DND-41 (cell line): ENCODE results near the gene OPTC.

Experiments
- ATAC-seq: fragments of 200-7000 bp; cut with Tn5 transposase; 3 replicates; pipeline ENCODE4 v1.9.1; 2021; ENCODE audit warnings: low read depth; ENCODE audit not compliant: insufficient read depth
- DNase-seq: peaks from one replicate; pipeline ENCODE4 v3.0.0-alpha.2; 2020
- H2AFZ ChIP-seq: 2 replicates; pipeline ENCODE4 v1.6.0; 2012; ENCODE audit warnings: low read depth, low read length
- H3K27ac ChIP-seq: 2 replicates; pipeline ENCODE4 v1.5.1; 2012; ENCODE audit warnings: low read length, inconsistent platforms
- H3K27me3 ChIP-seq: fragments of 200-600 bp; sonication (generic); 2 replicates; pipeline ENCODE4 v1.6.0; 2012; ENCODE audit warnings: low read length, mild to moderate bottlenecking, inconsistent platforms; ENCODE audit not compliant: insufficient read depth, poor library complexity
- H3K36me3 ChIP-seq: 2 replicates; pipeline ENCODE4 v1.5.1; 2012; ENCODE audit warnings: low read length, inconsistent platforms; ENCODE audit not compliant: insufficient read depth
- H3K4me1 ChIP-seq: 2 replicates; pipeline ENCODE4 v1.5.1; 2012; ENCODE audit warnings: mild to moderate bottlenecking, low read length; ENCODE audit not compliant: insufficient read depth
- H3K4me2 ChIP-seq: 2 replicates; pipeline ENCODE4 v1.6.0; 2012; ENCODE audit warnings: mild to moderate bottlenecking, moderate library complexity, low read length, inconsistent platforms; ENCODE audit not compliant: insufficient read depth
- H3K4me3 ChIP-seq, 2 experiments: fragments of 200-600 bp in 1 of 2; shearing (Covaris generic) in 1 of 2; 2 replicates each; pipeline ENCODE4 v1.5.1; 2012 to 2016; ENCODE audit warnings: inconsistent platforms in 2 of 2, low read length in 2 of 2, mild to moderate bottlenecking in 2 of 2, low read depth in 1 of 2, moderate library complexity in 1 of 2
- H3K79me2 ChIP-seq: 2 replicates; pipeline ENCODE4 v1.6.0; 2012; ENCODE audit warnings: low read length, inconsistent platforms; ENCODE audit not compliant: insufficient read depth
- H3K9ac ChIP-seq: 2 replicates; pipeline ENCODE4 v1.6.0; 2012; ENCODE audit warnings: low read depth, mild to moderate bottlenecking, inconsistent platforms, low read length, moderate library complexity
- H3K9me3 ChIP-seq: 2 replicates; pipeline ENCODE4 v1.5.1; 2012; ENCODE audit warnings: low read length, moderate library complexity, mild to moderate bottlenecking, inconsistent platforms; ENCODE audit not compliant: insufficient read depth, severe bottlenecking
- H4K20me1 ChIP-seq: 2 replicates; pipeline ENCODE4 v1.6.0; 2012; ENCODE audit warnings: low read length; ENCODE audit not compliant: insufficient read depth
- CTCF ChIP-seq: IDR thresholded peaks from 2 replicates; pipeline ENCODE4 v1.5.1; 2012; ENCODE audit warnings: borderline replicate concordance, low read length, moderate library complexity, mild to moderate bottlenecking; ENCODE audit not compliant: poor library complexity, severe bottlenecking; ENCODE audit errors: extremely low read depth
- EZH2 ChIP-seq: IDR thresholded peaks from 3 replicates; pipeline ENCODE4 v1.6.1; 2012; ENCODE audit warnings: borderline replicate concordance, low read depth, mild to moderate bottlenecking, moderate library complexity, low read length, inconsistent platforms; ENCODE audit not compliant: severe bottlenecking

The OPTC gene

DNA sequence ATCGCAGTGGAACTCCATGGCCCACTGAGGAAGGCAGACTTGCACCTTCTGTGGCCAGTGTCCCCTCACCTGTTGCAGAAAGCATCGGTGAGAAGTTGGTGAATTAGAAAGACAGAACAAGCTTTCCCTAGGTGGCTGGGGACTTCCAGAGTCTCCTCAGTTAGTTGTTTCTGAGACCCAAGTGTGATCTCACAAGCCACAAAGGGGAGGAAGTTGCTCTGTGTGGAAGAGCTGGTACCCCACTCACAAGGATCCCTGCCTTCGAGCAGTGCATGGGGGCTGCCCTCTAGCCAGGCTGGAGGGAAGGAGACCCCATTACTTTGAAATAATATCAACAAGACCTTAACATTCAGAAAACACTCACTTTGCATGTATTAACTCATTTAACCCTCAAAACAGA is 16.2 kb upstream of the OPTC start:
- no peaks in the 10 kb centered on the region for H4K20me1 ChIP-seq
- no peaks in the 10 kb centered on the region for H3K9me3 ChIP-seq
- H3K27me3 ChIP-seq: peaks cover 24% of the 10 kb centered on the region
- no peak overlapping the region for H3K9ac ChIP-seq
- no peak overlapping the region for H3K4me3 ChIP-seq
- no peak for TF ChIP-seq EZH2
- no peak for TF ChIP-seq CTCF
- H3K27ac ChIP-seq: no peak overlapping the region
- DNase-seq (no peak), ATAC-seq (no peak)
- no peaks in the 10 kb centered on the region for H3K4me1 ChIP-seq
- no peak overlapping the region for H2AFZ ChIP-seq
- H3K36me3 ChIP-seq: no peaks in the 10 kb centered on the region
- no peak overlapping the region for H3K4me2 ChIP-seq
- H3K79me2 ChIP-seq: no peaks in the 10 kb centered on the region

- H3K9me3 ChIP-seq: no peaks in the 10 kb centered on the region
Measured at GRCh38 chr1:203478231-203478630, 15.7 kb upstream of the OPTC start.

GRCh38 chr1:203478986-203479385 is 15.0 kb upstream of the OPTC start:
- Histone ChIP-seq H3K36me3 (no peaks in the 10 kb centered on the region), H4K20me1 (no peaks in the 10 kb centered on the region), H3K9me3 (no peaks in the 10 kb centered on the region), H3K27me3 (peaks cover 21% of the 10 kb centered on the region), H3K4me1 (no peaks in the 10 kb centered on the region), H3K4me2 (no peak overlapping the region), H3K9ac (no peak overlapping the region), H3K4me3 (no peak overlapping the region), H3K79me2 (no peaks in the 10 kb centered on the region), H2AFZ (no peak overlapping the region), H3K27ac (no peak overlapping the region)
- DNase-seq (no peak), ATAC-seq (no peak)
- TF ChIP-seq EZH2 (no peak), CTCF (no peak)

More at GRCh38 chr1:203478231-203478630, 15.7 kb upstream of the OPTC start:
- Histone ChIP-seq H3K4me2 (no peak overlapping the region), H3K4me1 (no peaks in the 10 kb centered on the region), H3K36me3 (no peaks in the 10 kb centered on the region), H4K20me1 (no peaks in the 10 kb centered on the region), H3K4me3 (no peak overlapping the region), H3K79me2 (no peaks in the 10 kb centered on the region), H2AFZ (no peak overlapping the region), H3K27me3 (peaks cover 22% of the 10 kb centered on the region), H3K27ac (no peak overlapping the region), H3K9ac (no peak overlapping the region)
- no peak for TF ChIP-seq CTCF
- no peak for TF ChIP-seq EZH2
- ATAC-seq: no peak
- no peak for DNase-seq

- no peaks in the 10 kb centered on the region for H3K36me3 ChIP-seq
- no peak overlapping the region for H3K27ac ChIP-seq
- ATAC-seq (no peak), DNase-seq (no peak)
- no peak overlapping the region for H3K4me3 ChIP-seq
- H3K4me2 ChIP-seq: no peak overlapping the region
- peaks cover 21% of the 10 kb centered on the region for H3K27me3 ChIP-seq
- H3K4me1 ChIP-seq: no peaks in the 10 kb centered on the region
- no peaks in the 10 kb centered on the region for H4K20me1 ChIP-seq
- no peak overlapping the region for H3K9ac ChIP-seq
- TF ChIP-seq EZH2 (no peak), CTCF (no peak)
- no peaks in the 10 kb centered on the region for H3K79me2 ChIP-seq
- H3K9me3 ChIP-seq: no peaks in the 10 kb centered on the region
- no peak overlapping the region for H2AFZ ChIP-seq
Measured at GRCh38 chr1:203479646-203480045, 14.3 kb upstream of the OPTC start.
